ENCODE results near the gene SLC13A4.

DNA sequence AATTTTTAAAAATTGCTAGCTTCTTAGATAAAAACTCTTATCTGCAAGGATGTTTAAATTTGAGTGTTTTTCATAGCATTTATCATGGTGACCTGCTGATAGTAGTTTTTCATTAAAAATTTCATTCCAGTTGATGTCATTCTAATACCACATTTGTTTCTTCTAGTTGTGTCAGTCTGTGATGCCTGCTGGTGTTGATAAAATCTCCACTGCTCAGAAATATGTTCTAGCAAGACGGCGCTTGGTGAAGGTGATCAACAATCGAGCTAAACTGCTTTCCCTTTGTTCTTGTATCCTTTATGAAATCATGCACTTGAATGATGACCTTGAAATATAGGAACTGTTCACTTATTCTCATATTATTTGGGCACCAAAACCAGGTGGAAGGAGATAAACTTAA, 83.3 kb downstream of the SLC13A4 start:
- TF ChIP-seq POLR2A (IDR thresholded peaks at IDR 0.05), result no peak
- TF ChIP-seq, protein P1, sequence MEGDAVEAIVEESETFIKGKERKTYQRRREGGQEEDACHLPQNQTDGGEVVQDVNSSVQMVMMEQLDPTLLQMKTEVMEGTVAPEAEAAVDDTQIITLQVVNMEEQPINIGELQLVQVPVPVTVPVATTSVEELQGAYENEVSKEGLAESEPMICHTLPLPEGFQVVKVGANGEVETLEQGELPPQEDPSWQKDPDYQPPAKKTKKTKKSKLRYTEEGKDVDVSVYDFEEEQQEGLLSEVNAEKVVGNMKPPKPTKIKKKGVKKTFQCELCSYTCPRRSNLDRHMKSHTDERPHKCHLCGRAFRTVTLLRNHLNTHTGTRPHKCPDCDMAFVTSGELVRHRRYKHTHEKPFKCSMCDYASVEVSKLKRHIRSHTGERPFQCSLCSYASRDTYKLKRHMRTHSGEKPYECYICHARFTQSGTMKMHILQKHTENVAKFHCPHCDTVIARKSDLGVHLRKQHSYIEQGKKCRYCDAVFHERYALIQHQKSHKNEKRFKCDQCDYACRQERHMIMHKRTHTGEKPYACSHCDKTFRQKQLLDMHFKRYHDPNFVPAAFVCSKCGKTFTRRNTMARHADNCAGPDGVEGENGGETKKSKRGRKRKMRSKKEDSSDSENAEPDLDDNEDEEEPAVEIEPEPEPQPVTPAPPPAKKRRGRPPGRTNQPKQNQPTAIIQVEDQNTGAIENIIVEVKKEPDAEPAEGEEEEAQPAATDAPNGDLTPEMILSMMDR (IDR thresholded peaks at IDR 0.05), result no peak
- no peak for TF ChIP-seq POLR2AphosphoS5 (IDR thresholded peaks at IDR 0.05; ENCODE audit: insufficient read depth in 1 of 2, low read depth in 1 of 2)
